Spinal cord (tissue), 10 donors: Measurements from ENCODE around the gene ERC2. TPM values are rescaled to one million over a fixed set of nuclear protein-coding genes. Genes with fewer than 3 reads are reported as not detected.

Experiments
- DNase-seq, 6 donors: peaks; one replicate each; pipeline versions ENCODE4 v3.0.0 to v3.0.0-alpha.2; 2013 to 2015; ENCODE audit warnings: low spot score in 6 of 6, low read depth in 4 of 6
- H3K27ac ChIP-seq: one replicate; pipeline ENCODE4 v1.5.1; 2013; ENCODE audit warnings: low read depth, low read length, control low read depth
- H3K27me3 ChIP-seq: one replicate; pipeline ENCODE4 v1.6.1; 2013; ENCODE audit warnings: low read length; ENCODE audit not compliant: control insufficient read depth, insufficient read depth
- H3K36me3 ChIP-seq: one replicate; pipeline ENCODE4 v1.6.1; 2013; ENCODE audit warnings: low read length; ENCODE audit not compliant: control insufficient read depth, insufficient read depth
- H3K4me1 ChIP-seq: one replicate; pipeline ENCODE4 v1.6.1; 2013; ENCODE audit warnings: low read length; ENCODE audit not compliant: control insufficient read depth, insufficient read depth
- H3K4me3 ChIP-seq: one replicate; pipeline ENCODE4 v1.5.1; 2013; ENCODE audit warnings: low read depth, low read length, control low read depth
- H3K9me3 ChIP-seq: one replicate; pipeline ENCODE4 v1.6.1; 2013; ENCODE audit warnings: low read length; ENCODE audit not compliant: control insufficient read depth, insufficient read depth
- WGBS: methylation state at CpG from one replicate; pipeline ENCODE4 v1.1.5; 2013; ENCODE audit warnings: missing lambda C conversion rate; ENCODE audit not compliant: insufficient coverage; 5-methylcytosine and 5-hydroxymethylcytosine counted together
- polyA plus RNA-seq, 2 donors: library from polyadenylated mRNA; unstranded; fragments of 120-200 nt; gene quantifications; one replicate each; pipeline ENCODE4 v1.2.1, GENCODE V29; 2013; ENCODE audit not compliant: insufficient read length in 2 of 2
- total RNA-seq, 2 donors: library from RNA; depleted of rRNA in 1 of 2; stranded (reverse); fragments of 120-200 nt in 1 of 2; fragments of >200 nt in 1 of 2; gene quantifications; one replicate each; pipeline versions ENCODE4 v1.2.3 to v1.2.4, GENCODE V29; 2013 to 2014
- donor health status: healthy.

Gene ERC2
- total and polyA plus RNA-seq, 4 donors = 24.0 to 51.3 (median 29.7) TPM

- H3K4me3 ChIP-seq = no peak overlapping the region
- H3K9me3 ChIP-seq = no peaks in the 10 kb centered on the region
- H3K27me3 ChIP-seq = no peaks in the 10 kb centered on the region
- H3K4me1 ChIP-seq = no peaks in the 10 kb centered on the region
- H3K36me3 ChIP-seq = no peaks in the 10 kb centered on the region
- WGBS = no CpG with 5 or more reads among the region's 1 CpG
- DNase-seq = no peak
- no peak overlapping the region for H3K27ac ChIP-seq
These were observed 584.2 kb downstream of the ERC2 start for GRCh38 chr3:55884066-55884465.

DNA sequence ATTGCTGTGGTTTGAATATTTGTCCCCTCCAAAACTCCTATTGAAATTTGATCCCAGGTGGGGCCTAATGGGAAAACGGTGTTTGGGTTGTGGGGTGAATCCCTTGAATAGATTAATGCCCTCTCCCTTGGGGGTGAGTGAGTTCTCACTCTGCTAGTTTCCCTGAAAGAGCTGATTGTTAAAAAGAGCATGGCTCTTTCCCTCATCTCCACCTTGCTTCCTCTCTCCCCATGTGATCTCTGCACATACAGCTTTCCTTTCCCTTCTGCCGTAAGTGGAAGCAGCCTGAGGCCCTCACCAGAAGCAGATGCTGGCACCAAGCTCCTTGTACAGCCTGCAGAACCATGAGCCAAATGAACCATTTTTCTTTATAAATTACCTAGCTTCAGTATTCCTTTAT, 586.3 kb downstream of the ERC2 start:
- Histone ChIP-seq H3K27me3 (no peaks in the 10 kb centered on the region), H3K9me3 (no peaks in the 10 kb centered on the region), H3K4me1 (no peaks in the 10 kb centered on the region), H3K36me3 (no peaks in the 10 kb centered on the region), H3K27ac (no peak overlapping the region), H3K4me3 (no peak overlapping the region)
- WGBS = 100% methylated on average over 1 of the region's 2 CpGs
- DNase-seq = no peak

GRCh38 chr3:55880357-55880756, 587.9 kb downstream of the ERC2 start:
- DNase-seq = no peak
- Histone ChIP-seq H3K9me3 (no peaks in the 10 kb centered on the region), H3K4me3 (no peak overlapping the region), H3K36me3 (no peaks in the 10 kb centered on the region), H3K4me1 (no peaks in the 10 kb centered on the region), H3K27me3 (no peaks in the 10 kb centered on the region), H3K27ac (no peak overlapping the region)

DNA sequence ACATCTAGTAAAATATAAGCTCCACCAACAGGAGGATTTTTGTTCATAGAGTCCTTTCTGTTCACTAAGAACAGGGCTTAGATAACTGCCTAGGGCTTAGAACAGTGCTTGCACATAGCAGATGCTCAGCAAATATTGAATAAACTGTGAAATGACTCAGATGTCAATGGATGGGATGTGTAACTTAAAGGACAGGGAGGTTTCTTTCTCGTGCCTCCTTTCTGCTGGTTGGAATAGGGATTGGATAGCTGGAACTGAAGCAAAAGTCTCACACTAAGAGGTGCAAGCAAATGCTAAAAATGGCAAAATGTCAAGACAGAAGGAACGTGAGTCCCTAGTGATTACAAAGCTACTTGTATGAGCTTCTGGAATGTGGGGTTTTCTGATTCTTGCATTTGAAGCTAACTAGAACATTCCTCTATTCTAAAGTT, 588.4 kb downstream of the ERC2 start:
- Histone ChIP-seq H3K9me3 (no peaks in the 10 kb centered on the region), H3K27ac (no peak overlapping the region), H3K27me3 (no peaks in the 10 kb centered on the region), H3K4me1 (no peaks in the 10 kb centered on the region), H3K4me3 (no peak overlapping the region), H3K36me3 (no peaks in the 10 kb centered on the region)
- 43% methylated on average over 1 of the region's 2 CpGs for WGBS
- peak in 1 of 6 donors; percentile 36 for DNase-seq

DNA sequence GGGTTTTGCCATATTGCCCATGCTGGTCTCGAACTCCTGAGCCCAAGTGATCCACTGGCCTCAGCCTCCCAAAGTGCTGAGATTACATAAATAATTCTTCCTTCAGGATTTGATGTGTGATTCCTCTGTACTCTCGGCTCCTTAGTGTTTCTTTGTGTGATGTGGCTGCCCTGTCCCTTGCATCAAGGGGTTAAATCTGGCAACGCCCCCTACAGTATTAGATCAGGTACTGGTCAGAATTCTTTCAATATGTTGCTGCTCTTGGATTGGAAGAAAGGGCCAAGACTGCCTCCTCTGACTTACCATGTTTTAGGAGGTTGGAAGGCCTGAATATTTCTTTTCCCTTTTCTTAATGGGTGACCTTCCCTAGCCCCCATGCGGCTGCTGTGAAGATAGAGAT, 590.6 kb downstream of the ERC2 start:
- no peak overlapping the region for H3K4me3 ChIP-seq
- no peak overlapping the region for H3K27ac ChIP-seq
- no peaks in the 10 kb centered on the region for H3K9me3 ChIP-seq
- WGBS = no CpG with 5 or more reads among the region's 4 CpGs
- H3K4me1 ChIP-seq = no peaks in the 10 kb centered on the region
- no peaks in the 10 kb centered on the region for H3K36me3 ChIP-seq
- no peaks in the 10 kb centered on the region for H3K27me3 ChIP-seq
- DNase-seq = no peak

DNA sequence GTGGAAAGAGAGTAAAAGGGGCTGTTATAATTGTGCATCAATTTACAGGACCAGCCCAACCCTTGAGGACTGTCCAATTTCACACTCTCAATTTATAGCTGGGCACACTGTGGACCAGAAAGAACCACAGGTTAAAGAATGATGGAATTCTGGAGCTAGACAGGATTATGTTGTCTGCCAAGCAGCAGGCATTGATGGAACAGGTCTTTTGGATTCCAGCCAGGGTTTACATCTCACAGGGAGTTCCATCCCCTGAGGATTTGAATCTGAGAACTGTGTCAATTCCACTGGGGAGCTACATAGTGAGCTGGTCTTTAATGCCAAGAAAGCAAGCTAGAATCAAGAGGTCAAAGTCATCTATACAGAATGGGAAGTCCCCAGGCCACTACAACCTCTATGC, 591.7 kb downstream of the ERC2 start:
- DNase-seq = peak in 1 of 6 donors; percentile 67
- Histone ChIP-seq H3K27me3 (no peaks in the 10 kb centered on the region), H3K36me3 (no peaks in the 10 kb centered on the region), H3K27ac (no peak overlapping the region), H3K4me3 (no peak overlapping the region), H3K4me1 (no peaks in the 10 kb centered on the region), H3K9me3 (no peaks in the 10 kb centered on the region)

DNA sequence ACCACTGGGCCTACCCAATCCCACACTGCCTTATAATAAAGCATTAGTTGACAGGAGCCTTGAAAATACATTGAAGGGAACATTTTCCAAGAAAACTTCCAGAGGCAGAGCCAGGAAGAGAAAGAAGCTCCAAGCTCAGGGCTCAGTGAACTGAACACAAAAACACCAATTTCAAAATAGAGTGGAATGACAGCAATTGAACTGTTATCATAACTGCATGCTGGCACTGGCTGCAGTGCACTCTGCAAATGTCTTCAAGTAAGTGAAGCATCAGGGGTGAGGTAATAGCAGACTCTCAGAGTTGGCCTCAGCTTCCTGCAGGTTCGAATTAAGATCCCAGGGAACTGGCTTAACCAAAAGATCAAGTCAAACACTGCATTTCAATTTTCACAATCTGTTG, 593.2 kb downstream of the ERC2 start:
- no peaks in the 10 kb centered on the region for H3K27me3 ChIP-seq
- H3K4me1 ChIP-seq = no peaks in the 10 kb centered on the region
- no peaks in the 10 kb centered on the region for H3K9me3 ChIP-seq
- whole genome bisulfite sequencing = 90% methylated on average over 1 of the region's 1 CpG
- H3K36me3 ChIP-seq = no peaks in the 10 kb centered on the region
- no peak overlapping the region for H3K4me3 ChIP-seq
- DNase-seq = no peak
- H3K27ac ChIP-seq = no peak overlapping the region

DNA sequence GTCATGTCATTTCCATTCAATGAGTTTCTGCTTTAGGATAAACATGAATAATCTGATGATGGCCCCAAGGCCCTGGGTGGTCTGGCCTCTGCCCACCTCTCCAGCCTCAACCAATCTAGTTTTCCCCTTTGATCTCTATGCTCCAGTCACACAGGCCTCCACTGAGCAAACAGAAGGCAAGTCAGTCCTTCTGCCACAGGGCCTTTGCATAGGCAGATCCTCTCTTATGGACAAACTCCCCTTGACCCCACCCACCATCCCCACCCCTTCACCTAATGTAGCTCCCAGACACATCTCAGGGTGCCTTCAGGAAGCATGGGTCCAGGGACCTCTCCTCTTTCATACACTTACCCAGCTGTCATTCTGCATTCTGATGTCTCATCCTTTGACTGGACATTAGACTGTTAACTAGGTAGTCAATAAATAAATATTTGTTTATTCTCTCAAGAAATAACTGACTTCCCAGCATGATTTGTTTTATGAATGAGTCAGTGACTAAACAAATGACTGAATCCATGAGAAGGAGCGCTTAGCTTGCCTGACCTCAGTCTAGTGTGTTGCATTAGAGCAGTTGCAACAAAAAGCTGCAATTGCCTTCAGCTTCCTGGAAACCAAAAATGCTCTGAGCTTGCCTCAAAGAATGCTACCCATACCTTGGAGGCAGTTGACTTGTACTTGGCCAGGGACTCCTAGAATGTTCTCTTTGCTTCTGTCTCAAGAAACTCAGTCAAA, 594.6 kb downstream of the ERC2 start:
- Histone ChIP-seq H3K9me3 (no peaks in the 10 kb centered on the region), H3K27ac (no peak overlapping the region), H3K4me3 (no peak overlapping the region), H3K36me3 (no peaks in the 10 kb centered on the region), H3K4me1 (no peaks in the 10 kb centered on the region), H3K27me3 (no peaks in the 10 kb centered on the region)
- no peak for DNase-seq
- WGBS = 88% methylated on average over 1 of the region's 1 CpG

- H3K4me1 ChIP-seq = peaks cover 3% of the 10 kb centered on the region
- H3K4me3 ChIP-seq = no peak overlapping the region
- no peak for DNase-seq
- H3K9me3 ChIP-seq = no peaks in the 10 kb centered on the region
- no peaks in the 10 kb centered on the region for H3K36me3 ChIP-seq
- 27% methylated on average over 3 of the region's 5 CpGs for WGBS
- H3K27ac ChIP-seq = no peak overlapping the region
- H3K27me3 ChIP-seq = no peaks in the 10 kb centered on the region
These were observed 597.7 kb downstream of the ERC2 start for GRCh38 chr3:55870594-55870993.

- no peaks in the 10 kb centered on the region for H3K9me3 ChIP-seq
- WGBS = 43% methylated on average over 3 of the region's 4 CpGs
- H3K4me3 ChIP-seq = no peak overlapping the region
- H3K27ac ChIP-seq = no peak overlapping the region
- no peaks in the 10 kb centered on the region for H3K27me3 ChIP-seq
- no peak for DNase-seq
- H3K36me3 ChIP-seq = no peaks in the 10 kb centered on the region
- peaks cover 3% of the 10 kb centered on the region for H3K4me1 ChIP-seq
These were observed 599.9 kb downstream of the ERC2 start for GRCh38 chr3:55868347-55868746.
